ENCODE measurements around the gene RTP2. TPM values are rescaled to one million over a fixed set of nuclear protein-coding genes. Genes with fewer than 3 reads are reported as not detected.

Gene RTP2
- total RNA-seq, 1 experiment from 2014 or later, result not detected

Other genes with a start within 250 kb of the RTP2 start
- gene SST, start 32.2 kb downstream of the RTP2 start, total RNA-seq (2014; rRNA removed; shearing (Covaris generic)), result 0.45 TPM in 1 of 2 replicates, not detected in the other
- 2.8 and 6.8 TPM in 2 replicates for gene BCL6, start 42.9 kb upstream of the RTP2 start, total RNA-seq (2014; rRNA removed; shearing (Covaris generic))

Measured in H7 (cell line).